ENCODE results near the gene PPFIBP1. TPM values are rescaled to one million over a fixed set of nuclear protein-coding genes. Genes with fewer than 3 reads are reported as not detected.

Gene PPFIBP1
- total RNA-seq, 4 donors from 2014 or later = 15.3 to 52.9 (median 39.8) TPM

GRCh38 chr12:27566626-27567025 is 42.6 kb downstream of the PPFIBP1 start:
- Histone ChIP-seq H3K27me3 (no peaks in the 10 kb centered on the region), H3K27ac (no peak overlapping the region), H3K9me3 (no peaks in the 10 kb centered on the region), H3K4me3 (no peak overlapping the region), H3K4me1 (peaks cover 0 to 5% (median 0%) of the 10 kb centered on the region in 4 donors), H3K36me3 (no peaks in the 10 kb centered on the region)
- in situ Hi-C loops (cut with MboI; ENCODE audit: low pct_ligation_motif_present in 1 of 4, low pct_unique_long_range_greater_than_20kb in 1 of 4, low sequenced_read_pairs in 3 of 4) (no loop called here), intact Hi-C loops (cut with DNase I; ENCODE audit: low total_unique reads) (no loop called here)
- 79 to 83% methylated on average over 1 to 2 of the region's 2 CpGs for WGBS, 2 donors (ENCODE audit: low coverage in 1 of 2)
- DNase-seq = no peak
- TF ChIP-seq CTCF (IDR thresholded peaks at IDR 0.05) (no peak), POLR2A (IDR thresholded peaks at IDR 0.05) (no peak), POLR2AphosphoS5 (IDR thresholded peaks at IDR 0.05) (no peak), EP300 (IDR thresholded peaks at IDR 0.05; ENCODE audit: low read depth) (no peak)

GRCh38 chr12:27571463-27571862 is 47.5 kb downstream of the PPFIBP1 start:
- no peak overlapping the region for H3K4me3 ChIP-seq
- no peak overlapping the region for H3K27ac ChIP-seq
- intact Hi-C loops (cut with DNase I; ENCODE audit: low total_unique reads) = no loop called here
- TF ChIP-seq POLR2A (IDR thresholded peaks at IDR 0.05) = no peak
- no peak for TF ChIP-seq CTCF (IDR thresholded peaks at IDR 0.05)
- no peak for TF ChIP-seq EP300 (IDR thresholded peaks at IDR 0.05; ENCODE audit: low read depth)
- no peak for TF ChIP-seq POLR2AphosphoS5 (IDR thresholded peaks at IDR 0.05)
- no peaks in the 10 kb centered on the region for H3K36me3 ChIP-seq
- H3K9me3 ChIP-seq = no peaks in the 10 kb centered on the region
- no peaks in the 10 kb centered on the region for H3K27me3 ChIP-seq
- in situ Hi-C loops (cut with MboI; ENCODE audit: low pct_ligation_motif_present in 1 of 4, low pct_unique_long_range_greater_than_20kb in 1 of 4, low sequenced_read_pairs in 3 of 4) = no loop called here
- DNase-seq = no peak
- H3K4me1 ChIP-seq = peaks cover 0 to 47% (median 4%) of the 10 kb centered on the region in 4 donors
- 35% methylated on average over 1 of the region's 1 CpG; no CpG with 5 or more reads in 1 of the 2 donors for WGBS, 2 donors (ENCODE audit: low coverage in 1 of 2)

DNA sequence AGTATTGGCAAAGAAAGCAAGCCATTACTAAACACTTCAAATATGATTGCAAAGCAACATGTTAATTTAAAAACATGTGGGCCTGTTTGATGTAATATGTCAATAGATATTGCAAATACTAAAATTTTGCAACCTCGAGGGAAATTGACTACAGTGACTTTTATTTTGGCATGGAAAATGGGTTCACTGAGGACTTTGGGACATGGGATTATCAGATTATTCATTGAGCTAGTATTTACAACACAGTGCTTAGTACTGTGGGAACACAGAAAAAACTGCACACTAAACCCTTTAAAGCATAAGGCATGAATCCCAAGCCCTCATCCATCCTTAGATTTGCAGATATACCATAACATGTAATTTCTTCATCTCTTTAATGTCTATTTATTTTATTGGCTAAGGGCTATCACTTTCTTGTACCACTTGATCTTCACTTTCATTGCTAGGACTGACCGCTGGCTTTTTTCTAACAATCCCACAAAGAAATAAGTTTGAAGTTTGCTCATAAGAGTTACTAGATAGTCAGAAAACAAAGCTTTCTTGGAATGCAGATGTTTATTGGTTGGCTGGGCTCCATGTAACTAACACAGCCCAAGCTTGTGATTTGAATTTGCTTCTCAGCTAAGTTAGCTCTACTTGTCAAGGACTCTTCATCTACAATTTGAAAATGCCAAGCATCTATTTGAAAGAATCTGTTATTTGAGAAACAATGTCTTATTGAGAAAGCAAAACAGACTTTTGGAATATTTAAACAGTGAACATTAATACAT is 48.7 kb downstream of the PPFIBP1 start:
- in situ Hi-C loops (cut with MboI; ENCODE audit: low pct_ligation_motif_present in 1 of 4, low pct_unique_long_range_greater_than_20kb in 1 of 4, low sequenced_read_pairs in 3 of 4) = no loop called here
- Histone ChIP-seq H3K27ac (peak overlapping the region in 1 of 4 donors; percentile 29), H3K4me3 (no peak overlapping the region), H3K27me3 (no peaks in the 10 kb centered on the region), H3K36me3 (no peaks in the 10 kb centered on the region), H3K4me1 (peaks cover 0 to 47% (median 4%) of the 10 kb centered on the region in 4 donors), H3K9me3 (no peaks in the 10 kb centered on the region)
- no peak for DNase-seq
- no peak for TF ChIP-seq POLR2AphosphoS5 (IDR thresholded peaks at IDR 0.05)
- TF ChIP-seq CTCF (IDR thresholded peaks at IDR 0.05) = no peak
- no peak for TF ChIP-seq EP300 (IDR thresholded peaks at IDR 0.05; ENCODE audit: low read depth)
- TF ChIP-seq POLR2A (IDR thresholded peaks at IDR 0.05) = no peak
- intact Hi-C loops (cut with DNase I; ENCODE audit: low total_unique reads) = no loop called here
- 37 to 52% methylated on average over 2 of the region's 2 CpGs for WGBS, 2 donors (ENCODE audit: low coverage in 1 of 2)

DNA sequence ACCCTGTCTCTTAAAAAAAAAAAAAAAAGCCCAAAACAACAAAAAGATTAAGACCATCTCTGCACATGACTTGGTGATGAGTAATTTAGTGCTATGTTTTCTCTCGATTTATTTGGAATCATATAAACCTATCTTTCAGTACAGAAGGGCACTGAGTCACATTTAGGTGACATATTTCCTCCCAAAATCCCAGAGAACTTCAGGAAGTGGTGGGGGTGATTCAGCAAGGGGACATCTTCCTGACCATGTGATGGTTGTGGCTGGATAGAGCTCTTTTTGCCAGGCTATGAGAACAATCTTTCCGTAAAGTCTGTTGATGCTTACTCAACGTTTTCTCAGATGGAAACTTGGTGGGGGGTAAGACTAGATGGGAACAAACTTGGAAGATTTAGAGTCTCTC is 50.0 kb downstream of the PPFIBP1 start:
- H3K4me1 ChIP-seq = peaks cover 0 to 47% (median 4%) of the 10 kb centered on the region in 4 donors
- no peaks in the 10 kb centered on the region for H3K36me3 ChIP-seq
- H3K4me3 ChIP-seq = no peak overlapping the region
- in situ Hi-C loops (cut with MboI; ENCODE audit: low pct_ligation_motif_present in 1 of 4, low pct_unique_long_range_greater_than_20kb in 1 of 4, low sequenced_read_pairs in 3 of 4) (no loop called here), intact Hi-C loops (cut with DNase I; ENCODE audit: low total_unique reads) (no loop called here)
- H3K27ac ChIP-seq = peak overlapping the region in 1 of 4 donors; percentile 29
- no peak for TF ChIP-seq POLR2AphosphoS5 (IDR thresholded peaks at IDR 0.05)
- no peak for TF ChIP-seq CTCF (IDR thresholded peaks at IDR 0.05)
- no peak for TF ChIP-seq EP300 (IDR thresholded peaks at IDR 0.05; ENCODE audit: low read depth)
- TF ChIP-seq POLR2A (IDR thresholded peaks at IDR 0.05) = no peak
- 70 to 71% methylated on average over 2 to 3 of the region's 3 CpGs for WGBS, 2 donors (ENCODE audit: low coverage in 1 of 2)
- H3K9me3 ChIP-seq = no peaks in the 10 kb centered on the region
- H3K27me3 ChIP-seq = no peaks in the 10 kb centered on the region
- DNase-seq = no peak
